Heart right ventricle (tissue), 16 donors: ENCODE measurements around the gene NMUR1. TPM values are rescaled to one million over a fixed set of nuclear protein-coding genes. Genes with fewer than 3 reads are reported as not detected.

Experiments
- ATAC-seq, 8 donors: fragments of 200-7000 bp; cut with Tn5 transposase; one replicate each; pipeline ENCODE4 v1.9.1; 2020; ENCODE audit warnings: mild to moderate bottlenecking in 8 of 8, moderate library complexity in 8 of 8, moderate number of reproducible peaks in 1 of 8
- DNase-seq, 2 donors: peaks; one replicate each; pipeline ENCODE4 v3.0.0-alpha.2; 2020
- H3K27ac ChIP-seq, 10 donors: fragments of 200-600 bp; sonication (generic) in 2 of 10; one replicate each; pipeline versions ENCODE4 v1.5.0 to v1.8.0; 2020 to 2022; ENCODE audit warnings: mild to moderate bottlenecking in 3 of 10
- H3K27me3 ChIP-seq, 7 donors: fragments of 200-600 bp; one replicate each; pipeline ENCODE4 v1.8.0; 2021 to 2022; ENCODE audit warnings: mild to moderate bottlenecking in 2 of 7
- H3K36me3 ChIP-seq, 9 donors: fragments of 200-600 bp; sonication (generic) in 1 of 9; one replicate each; pipeline versions ENCODE4 v1.5.0 to v1.8.0; 2020 to 2022; ENCODE audit warnings: mild to moderate bottlenecking in 2 of 9
- H3K4me1 ChIP-seq, 9 donors: fragments of 200-600 bp; sonication (generic) in 1 of 9; one replicate each; pipeline versions ENCODE4 v1.5.0 to v1.8.0; 2020 to 2022; ENCODE audit warnings: mild to moderate bottlenecking in 4 of 9
- H3K4me3 ChIP-seq, 10 donors: fragments of 200-600 bp; sonication (generic) in 2 of 10; one replicate each; pipeline versions ENCODE4 v1.5.0 to v1.8.0; 2020 to 2022; ENCODE audit warnings: mild to moderate bottlenecking in 7 of 10, moderate library complexity in 2 of 10
- H3K9me3 ChIP-seq, 11 donors: fragments of 200-600 bp in 10 of 11; sonication (generic) in 2 of 11; one replicate each; pipeline versions ENCODE4 v1.5.0 to v1.8.0; 2013 to 2022; ENCODE audit warnings: mild to moderate bottlenecking in 2 of 11, control low read depth in 1 of 11, moderate library complexity in 1 of 11
- WGBS, 2 donors: extraction: QIAGEN DNeasy Blood & Tissue Kit; methylation state at CpG; one replicate each; pipeline ENCODE4 v1.1.7; 2013; ENCODE audit warnings: inconsistent platforms in 1 of 2; 5-methylcytosine and 5-hydroxymethylcytosine counted together
- intact Hi-C, 10 donors: fragments of 100-400 bp; cut with DNase I; formaldehyde crosslinking; loops; one replicate each; pipeline versions ENCODE4 v1.11.1 to v1.14.2; 2022
- polyA plus RNA-seq, 2 donors: library from polyadenylated mRNA; stranded (reverse); fragments of 200-250 nt; gene quantifications; one replicate each; pipeline ENCODE4 v1.2.3, GENCODE V29; 2013
- total RNA-seq, 10 donors: library from RNA; stranded (reverse); fragmentation: NEBNext Ultra II Directional in 3 of 10; extraction: Animal tissue kit (Norgen Biotek cat#: 25700) in 3 of 10; gene quantifications; one replicate each; pipeline versions ENCODE4 v1.2.1 to v1.2.4, GENCODE V29; 2021 to 2023
- TF ChIP-seq, protein P1 (sequence below), 9 donors: fragments of 200-600 bp; sonication (generic) in 2 of 9; IDR thresholded peaks; one replicate each; pipeline versions ENCODE4 v1.5.0 to v1.8.0; 2021 to 2022; ENCODE audit warnings: antibody characterized with exemption in 9 of 9, mild to moderate bottlenecking in 5 of 9, moderate library complexity in 1 of 9
- donor health status: Arrhythmogenic right ventricular cardiomyopathy.
- donor health status: ischemic (EF 13 %, LVEDD 7.1; RV severe dilation, severe dysfunction).
- donor health status: healthy with polysubstance abuse.
- donor health status: DM: no; HTN: yes; CAD: no.
- donor health status: DM: no; HTN: no; CAD: no.
- donor health status: ischemic (EF 25% LVEDD 6.9; RV normal size, moderate dysfunction).
- donor health status: ischemic (EF 25% LVEDD 5.7; RV mildly dilated, moderate dysfunction).
- donor health status: healthy.
- donor health status: DM: yes; HTN: yes; CAD: no.
- donor health status: Ischemic cardiomyopathy.
- donor health status: ischemic (EF 35%, LVEDD 5.7; RV mildly dilated, moderate dysfunction).
- donor health status: nonischemic (EF 11% LVEDD 7.7; RV severe dilation, severe dysfunction).
- donor health status: DM: yes; HTN: yes; CAD: no.
- donor health status: PGD.
- donor health status: ischemic (EF 29% LVEDD 5.4; RV normal size, mild dysfunction).
- donor health status: nonischemic (EF 23%, LVEDD 6.1; RV moderate dilation, normal function).

The NMUR1 gene
- total and polyA plus RNA-seq, 12 donors: 0.10 to 0.82 (median 0.35) TPM; not detected in 1

DNA sequence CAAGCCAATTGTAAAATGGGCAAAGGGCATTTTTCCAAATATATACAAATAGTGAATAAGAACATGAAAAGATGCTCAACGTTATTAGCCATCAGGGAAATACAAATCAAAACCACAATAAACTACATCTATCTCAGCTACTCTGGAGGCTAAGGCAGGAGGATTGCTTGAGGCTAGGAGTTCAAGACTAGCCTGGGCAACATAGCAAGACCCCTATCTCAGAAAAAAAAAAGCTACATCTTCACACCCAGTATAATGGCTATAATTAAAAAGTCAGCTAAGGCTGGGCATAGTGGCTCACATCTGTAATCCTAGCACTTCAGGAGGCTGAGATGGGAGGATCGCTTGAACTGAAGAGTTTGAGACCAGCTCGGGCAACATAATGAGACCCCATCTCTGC is 53.3 kb downstream of the NMUR1 start:
- DNase-seq (no peak), ATAC-seq (no peak)
- WGBS, 2 donors: 82 to 88% methylated on average over 3 of the region's 3 CpGs
- H3K36me3 ChIP-seq: peaks cover 0 to 19% (median 0%) of the 10 kb centered on the region in 9 donors
- H3K27ac ChIP-seq: no peak overlapping the region
- H3K4me3 ChIP-seq: no peak overlapping the region
- intact Hi-C loops: no loop called here
- TF ChIP-seq, protein P1, sequence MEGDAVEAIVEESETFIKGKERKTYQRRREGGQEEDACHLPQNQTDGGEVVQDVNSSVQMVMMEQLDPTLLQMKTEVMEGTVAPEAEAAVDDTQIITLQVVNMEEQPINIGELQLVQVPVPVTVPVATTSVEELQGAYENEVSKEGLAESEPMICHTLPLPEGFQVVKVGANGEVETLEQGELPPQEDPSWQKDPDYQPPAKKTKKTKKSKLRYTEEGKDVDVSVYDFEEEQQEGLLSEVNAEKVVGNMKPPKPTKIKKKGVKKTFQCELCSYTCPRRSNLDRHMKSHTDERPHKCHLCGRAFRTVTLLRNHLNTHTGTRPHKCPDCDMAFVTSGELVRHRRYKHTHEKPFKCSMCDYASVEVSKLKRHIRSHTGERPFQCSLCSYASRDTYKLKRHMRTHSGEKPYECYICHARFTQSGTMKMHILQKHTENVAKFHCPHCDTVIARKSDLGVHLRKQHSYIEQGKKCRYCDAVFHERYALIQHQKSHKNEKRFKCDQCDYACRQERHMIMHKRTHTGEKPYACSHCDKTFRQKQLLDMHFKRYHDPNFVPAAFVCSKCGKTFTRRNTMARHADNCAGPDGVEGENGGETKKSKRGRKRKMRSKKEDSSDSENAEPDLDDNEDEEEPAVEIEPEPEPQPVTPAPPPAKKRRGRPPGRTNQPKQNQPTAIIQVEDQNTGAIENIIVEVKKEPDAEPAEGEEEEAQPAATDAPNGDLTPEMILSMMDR (IDR thresholded peaks at IDR 0.05): no peak
- H3K9me3 ChIP-seq: no peaks in the 10 kb centered on the region
- peaks cover 0 to 4% (median 0%) of the 10 kb centered on the region in 9 donors for H3K4me1 ChIP-seq
- no peaks in the 10 kb centered on the region for H3K27me3 ChIP-seq

DNA sequence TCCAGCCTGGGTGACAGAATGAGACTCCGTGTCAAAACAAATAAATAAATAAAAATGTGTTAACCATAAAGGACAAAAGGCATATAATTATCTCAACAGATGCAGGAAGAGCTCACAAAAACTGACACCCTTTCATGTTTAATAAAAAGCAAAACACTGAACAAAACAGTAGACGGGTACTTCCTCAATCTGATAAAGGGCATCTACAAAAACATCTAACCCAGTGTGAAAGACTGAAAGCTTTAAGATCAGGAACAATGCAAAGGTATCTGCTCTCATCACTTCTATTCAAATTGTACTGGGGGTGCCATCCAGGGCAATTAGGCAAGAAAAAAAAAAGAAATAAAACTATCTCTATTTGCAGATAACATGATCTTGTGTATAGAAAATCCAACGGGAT is 54.3 kb downstream of the NMUR1 start:
- no peak for DNase-seq
- 59 to 70% methylated on average over 3 of the region's 3 CpGs for WGBS, 2 donors
- no peak overlapping the region for H3K4me3 ChIP-seq
- H3K9me3 ChIP-seq: no peaks in the 10 kb centered on the region
- no peaks in the 10 kb centered on the region for H3K4me1 ChIP-seq
- no peak overlapping the region for H3K27ac ChIP-seq
- peaks cover 0 to 15% (median 0%) of the 10 kb centered on the region in 9 donors for H3K36me3 ChIP-seq
- TF ChIP-seq, protein P1 (IDR thresholded peaks at IDR 0.05): no peak
- no peak for ATAC-seq
- intact Hi-C loops: no loop called here
- H3K27me3 ChIP-seq: no peaks in the 10 kb centered on the region

Other genes with a start within 250 kb of the NMUR1 start
- 10 to 100 TPM in 3 of 10 donors, 1 to 10 TPM in 6, under 1 TPM in 1; 0.94 to 61.7 (median 2.7) TPM for gene B3GNT7, start 134.7 kb downstream of the NMUR1 start, total RNA-seq
- 1 to 10 TPM in 1 of 2 donors, under 1 TPM in 1; 0.72 to 1.8 TPM for gene B3GNT7, start 134.7 kb downstream of the NMUR1 start, polyA plus RNA-seq
- 100 to 1,000 TPM; 237 to 363 (median 308) TPM for gene NCL, start 66.0 kb downstream of the NMUR1 start, total RNA-seq
- gene NCL, start 66.0 kb downstream of the NMUR1 start, polyA plus RNA-seq: 100 to 1,000 TPM; 127 to 171 TPM
- gene TEX44, start 62.4 kb upstream of the NMUR1 start, total RNA-seq: not detected
- not detected for gene TEX44, start 62.4 kb upstream of the NMUR1 start, polyA plus RNA-seq
- 100 to 1,000 TPM; 133 to 348 (median 164) TPM for gene PTMA, start 178.1 kb upstream of the NMUR1 start, total RNA-seq
- gene PTMA, start 178.1 kb upstream of the NMUR1 start, polyA plus RNA-seq: 100 to 1,000 TPM; 567 to 626 TPM